GM13976 (cell line): ENCODE measurements around the gene PIGN.

Source experiments
- DNase-seq: peaks from one replicate; pipeline ENCODE4 v3.0.0; 2012; ENCODE audit warnings: low spot score
- CTCF ChIP-seq: IDR thresholded peaks from 2 replicates; pipeline ENCODE4 v1.5.1; 2012; ENCODE audit warnings: borderline replicate concordance, mild to moderate bottlenecking; ENCODE audit not compliant: insufficient read depth; ENCODE audit errors: extremely low read depth, missing control alignments, control extremely low read depth
- in situ Hi-C: fragments of 300-500 bp; cut with MboI; formaldehyde crosslinking; loops from one replicate; pipeline ENCODE4 v1.12.0; 2022; ENCODE audit warnings: low sequenced_read_pairs, mixed read lengths, inconsistent platforms; ENCODE audit not compliant: unreplicated experiment

PIGN gene

GRCh38 chr18:62211325-62211828, 24.5 kb upstream of the PIGN start:
- no peak for TF ChIP-seq CTCF
- in situ Hi-C loops: no loop called here
- DNase-seq: no peak

- DNase-seq: no peak
- in situ Hi-C loops: no loop called here
- no peak for TF ChIP-seq CTCF
Observed at GRCh38 chr18:62210138-62210537, 23.3 kb upstream of the PIGN start.

GRCh38 chr18:62209046-62209445, 22.2 kb upstream of the PIGN start:
- in situ Hi-C loops: no loop called here

GRCh38 chr18:62206593-62206992, 19.7 kb upstream of the PIGN start:
- in situ Hi-C loops: no loop called here
- no peak for DNase-seq
- TF ChIP-seq CTCF: no peak

More at GRCh38 chr18:62209046-62209445, 22.2 kb upstream of the PIGN start:
- no peak for DNase-seq
- no peak for TF ChIP-seq CTCF

GRCh38 chr18:62205824-62206223, 19.0 kb upstream of the PIGN start:
- DNase-seq: no peak
- no peak for TF ChIP-seq CTCF
- in situ Hi-C loops: no loop called here

- TF ChIP-seq CTCF: no peak
- DNase-seq: no peak
- in situ Hi-C loops: no loop called here
Observed at GRCh38 chr18:62201870-62202269, 15.0 kb upstream of the PIGN start.

GRCh38 chr18:62200121-62200914, 13.5 kb upstream of the PIGN start:
- no peak for DNase-seq
- in situ Hi-C loops: no loop called here
- no peak for TF ChIP-seq CTCF
